Measurements from ENCODE around the gene ST3GAL6. TPM values are rescaled to one million over a fixed set of nuclear protein-coding genes. Genes with fewer than 3 reads are reported as not detected.

Gene ST3GAL6
- total and polyA plus RNA-seq, 2 of the 8 experiments (the other 6 are each of a cell fraction or from before 2014, with no cell fraction given), result 3.3 to 6.1 TPM

DNA sequence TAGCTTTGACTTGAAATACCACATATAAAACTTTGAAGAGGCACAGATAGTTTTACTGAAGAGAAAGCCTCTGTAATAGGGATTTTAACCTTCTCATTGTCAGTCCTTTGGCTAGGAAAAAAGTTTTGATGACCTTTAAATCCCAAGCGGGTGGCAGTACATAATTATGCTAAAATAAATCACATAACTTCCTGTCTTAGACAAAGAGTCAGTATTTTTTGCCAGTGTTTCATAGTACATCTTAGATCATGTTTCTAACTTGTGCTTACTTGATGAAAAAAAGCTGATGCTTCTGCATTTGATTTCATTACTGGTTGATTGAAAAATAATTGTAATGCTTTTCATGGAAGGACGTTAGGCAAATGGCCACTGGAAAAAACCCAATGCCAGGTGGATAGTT lies 5.8 kb downstream of the ST3GAL6 start:
- H2AFZ ChIP-seq (ENCODE audit: low read length), result no peak overlapping the region
- no peak overlapping the region for H2BK12ac ChIP-seq (ENCODE audit: low read depth, low read length)
- ChIA-PET POLR2A (ENCODE audit: partially characterized antibody) (no interaction called here), CTCF (ENCODE audit: partially characterized antibody) (no interaction called here)
- H2BK15ac ChIP-seq (ENCODE audit: low read length), result no peak overlapping the region
- H3K18ac ChIP-seq (ENCODE audit: extremely low read depth, low read length), result no peak overlapping the region
- no peak overlapping the region for H2BK20ac ChIP-seq (ENCODE audit: low read length)
- H3K36me3 ChIP-seq (ENCODE audit: control insufficient read depth in 2 of 4, insufficient read depth in 4 of 4, low read length in 3 of 4), result no peaks in the 10 kb centered on the region
- H3K4me2 ChIP-seq (ENCODE audit: insufficient read depth in 1 of 2, low read depth in 2 of 2, low read length in 2 of 2), result no peak overlapping the region
- H3K79me2 ChIP-seq (ENCODE audit: control insufficient read depth in 1 of 2, insufficient read depth in 2 of 2, low read length in 2 of 2), result no peaks in the 10 kb centered on the region
- no peak overlapping the region for H2BK5ac ChIP-seq (ENCODE audit: low read depth, low read length)
- no peak overlapping the region for H3K4ac ChIP-seq (replicated peaks; ENCODE audit: insufficient read length, low read depth, low read length)
- H3K27me3 ChIP-seq (replicated peaks in 1 of 4; ENCODE audit: control insufficient read depth in 3 of 4, extremely low read depth in 1 of 4, insufficient read depth in 3 of 4, low read length in 3 of 4), result no peaks in the 10 kb centered on the region
- H3K4me3 ChIP-seq (ENCODE audit: extremely low read depth in 1 of 4, insufficient read depth in 2 of 4, low read depth in 3 of 4, low read length in 4 of 4), result no peak overlapping the region
- FAIRE-seq (no peak), DNase-seq (ENCODE audit: low read depth in 1 of 2, low spot score in 2 of 2) (no peak)
- no peak overlapping the region for H2AK5ac ChIP-seq (ENCODE audit: low read depth, low read length)
- no peaks in the 10 kb centered on the region for H3K9me3 ChIP-seq (ENCODE audit: insufficient read depth in 2 of 2, low read depth in 1 of 2, low read length in 1 of 2)
- TF ChIP-seq RAD21 (IDR thresholded peaks at IDR 0.05 in 1 of 2, conservative IDR thresholded peaks at IDR 0.05 in 1 of 2; ENCODE audit: low read depth in 2 of 2, low read length in 2 of 2) (no peak), BACH1 (IDR thresholded peaks at IDR 0.05; ENCODE audit: low read length) (no peak), GABPA (IDR thresholded peaks at IDR 0.05; ENCODE audit: borderline replicate concordance, insufficient read depth, low read length) (no peak), BRCA1 (IDR thresholded peaks at IDR 0.05; ENCODE audit: low read depth, low read length) (no peak), GTF2F1 (IDR thresholded peaks at IDR 0.05; ENCODE audit: borderline replicate concordance, low read depth, low read length) (no peak), YY1 (IDR thresholded peaks at IDR 0.05; ENCODE audit: low read depth, low read length) (no peak), NANOG (IDR thresholded peaks at IDR 0.05; ENCODE audit: insufficient read depth, low read depth, low read length, poor library complexity, severe bottlenecking) (no peak), SUZ12 (IDR thresholded peaks at IDR 0.05; ENCODE audit: low read length) (no peak), EGR1 (IDR thresholded peaks at IDR 0.05; ENCODE audit: borderline replicate concordance, low read depth, low read length) (no peak), HDAC2 (IDR thresholded peaks at IDR 0.05; ENCODE audit: borderline replicate concordance in 1 of 2, low read depth in 2 of 2, low read length in 2 of 2) (no peak), SIN3A (conservative IDR thresholded peaks at IDR 0.05 in 1 of 2, IDR thresholded peaks at IDR 0.05 in 1 of 2; ENCODE audit: low read depth in 1 of 2, low read length in 2 of 2) (no peak)
- H3K23ac ChIP-seq (ENCODE audit: insufficient read length), result no peak overlapping the region
- 90% methylated on average over 2 of the region's 2 CpGs; no CpG with 5 or more reads in 1 of the 2 experiments for WGBS, 2 experiments (ENCODE audit: extremely low coverage in 1 of 2, insufficient coverage in 1 of 2, insufficient read length in 1 of 2, insufficient replicate concordance in 2 of 2, low coverage in 1 of 2, low lambda C conversion rate in 2 of 2, missing lambda C conversion rate in 1 of 2)
- peaks cover 0 to 4% (median 0%) of the 10 kb centered on the region in 4 experiments; a peak in 2 of 7 replicates for H3K4me1 ChIP-seq (replicated peaks in 1 of 4; ENCODE audit: control insufficient read depth in 3 of 4, insufficient read depth in 4 of 4, low read length in 3 of 4)
- H4K20me1 ChIP-seq (replicated peaks in 1 of 2; ENCODE audit: control insufficient read depth in 1 of 2, insufficient read depth in 2 of 2, low read length in 2 of 2), result no peaks in the 10 kb centered on the region
- H2BK120ac ChIP-seq (replicated peaks; ENCODE audit: low read depth, low read length), result no peak overlapping the region
- H4K91ac ChIP-seq (replicated peaks; ENCODE audit: insufficient read length, low read length), result no peak overlapping the region
- no peak overlapping the region for H3K56ac ChIP-seq (replicated peaks; ENCODE audit: insufficient read length, low read depth, low read length)
- no peak overlapping the region for H4K5ac ChIP-seq (ENCODE audit: insufficient read length, low read depth, low read length)
- H3K9ac ChIP-seq (replicated peaks in 1 of 4; ENCODE audit: extremely low read depth in 1 of 4, low read depth in 3 of 4, low read length in 3 of 4), result no peak overlapping the region
- H3K23me2 ChIP-seq (ENCODE audit: low read depth, low read length), result no peaks in the 10 kb centered on the region
- H3K27ac ChIP-seq (ENCODE audit: low read depth, low read length), result no peak overlapping the region
- no peaks in the 10 kb centered on the region for H3K79me1 ChIP-seq (ENCODE audit: low read depth, low read length)
- H4K8ac ChIP-seq (ENCODE audit: extremely low read depth, insufficient read depth, low read length), result no peak overlapping the region
- no peak overlapping the region for H3K14ac ChIP-seq (ENCODE audit: insufficient read length)
